NT2/D1 (cell line): ENCODE data around the gene FTO.

Experiments
- DNase-seq: peaks from one replicate; pipeline ENCODE4 v3.0.0-alpha.2; 2011; ENCODE audit warnings: low read depth, low spot score
- H3K27me3 ChIP-seq: 2 replicates; pipeline ENCODE4 v1.6.0; 2011; ENCODE audit warnings: mild to moderate bottlenecking; ENCODE audit not compliant: insufficient read length, insufficient read depth
- H3K36me3 ChIP-seq: 2 replicates; pipeline ENCODE4 v1.6.1; 2011; ENCODE audit warnings: mild to moderate bottlenecking, low read length, mixed read lengths; ENCODE audit not compliant: insufficient read depth, insufficient read length
- H3K4me1 ChIP-seq: 2 replicates; pipeline ENCODE4 v1.5.1; 2011; ENCODE audit not compliant: insufficient read depth, insufficient read length
- H3K4me3 ChIP-seq: 2 replicates; pipeline ENCODE4 v1.5.1; 2011; ENCODE audit warnings: low read depth; ENCODE audit not compliant: insufficient read length
- H3K9ac ChIP-seq: 2 replicates; pipeline ENCODE4 v1.6.0; 2011; ENCODE audit warnings: low read depth; ENCODE audit not compliant: insufficient read length
- H3K9me3 ChIP-seq: 2 replicates; pipeline ENCODE4 v1.5.1; 2011; ENCODE audit warnings: mild to moderate bottlenecking, low read length; ENCODE audit not compliant: insufficient read depth
- SUZ12 ChIP-seq: IDR thresholded peaks from 2 replicates; pipeline ENCODE4 v1.6.1; 2011; ENCODE audit not compliant: insufficient read length, insufficient read depth; ENCODE audit errors: extremely low read depth
- YY1 ChIP-seq: IDR thresholded peaks from 2 replicates; pipeline ENCODE4 v1.6.1; 2011; ENCODE audit not compliant: insufficient read length, insufficient read depth
- ZNF274 ChIP-seq: IDR thresholded peaks from 2 replicates; pipeline ENCODE4 v1.6.1; 2011; ENCODE audit warnings: mild to moderate bottlenecking, low read depth, low read length

FTO gene

DNA sequence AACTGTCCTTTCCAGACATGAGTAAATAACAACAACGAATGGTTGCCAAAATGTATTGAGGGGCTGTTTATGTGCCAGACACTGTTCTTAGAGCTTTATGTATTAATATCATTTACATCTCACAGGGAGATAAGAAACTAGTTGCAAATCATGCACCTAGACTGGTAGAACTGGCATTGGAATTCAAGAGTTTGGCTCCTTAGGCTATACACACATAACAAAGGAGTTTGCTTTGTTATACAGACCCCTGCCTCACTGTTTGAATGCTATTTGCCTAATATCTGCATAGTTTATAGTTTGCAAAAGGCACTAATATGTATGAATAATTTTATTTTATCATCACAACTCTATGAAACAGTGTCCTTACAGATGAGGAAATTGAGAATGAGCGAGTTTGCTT lies 100.0 kb downstream of the FTO start:
- no peak overlapping the region for H3K9ac ChIP-seq
- no peaks in the 10 kb centered on the region for H3K36me3 ChIP-seq
- no peak for DNase-seq
- no peak for TF ChIP-seq ZNF274
- no peak for TF ChIP-seq YY1
- TF ChIP-seq SUZ12 = no peak
- H3K4me3 ChIP-seq = no peak overlapping the region
- no peaks in the 10 kb centered on the region for H3K4me1 ChIP-seq
- no peaks in the 10 kb centered on the region for H3K9me3 ChIP-seq
- no peaks in the 10 kb centered on the region for H3K27me3 ChIP-seq

DNA sequence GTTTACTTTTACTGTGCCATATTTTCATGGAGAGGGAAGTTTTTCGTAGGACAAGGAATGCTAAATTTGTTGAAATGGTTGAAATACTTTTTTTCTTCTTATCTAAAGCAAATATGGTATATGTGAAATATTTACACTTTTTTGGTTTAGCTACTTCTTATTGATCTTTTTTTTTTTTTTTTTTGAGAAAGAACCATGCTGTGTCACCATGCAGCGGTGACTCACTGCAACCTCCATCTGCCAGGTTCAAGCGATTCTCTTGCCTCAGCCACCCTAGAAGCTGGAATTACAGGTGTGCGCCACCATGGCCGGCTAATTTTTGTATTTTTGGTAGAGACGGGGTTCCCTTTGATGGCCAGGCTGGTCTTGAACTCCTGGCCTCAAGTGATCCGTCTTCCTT lies 100.5 kb downstream of the FTO start:
- Histone ChIP-seq H3K9ac (no peak overlapping the region), H3K27me3 (no peaks in the 10 kb centered on the region), H3K4me1 (no peaks in the 10 kb centered on the region), H3K36me3 (no peaks in the 10 kb centered on the region), H3K4me3 (no peak overlapping the region), H3K9me3 (no peaks in the 10 kb centered on the region)
- TF ChIP-seq YY1 (no peak), SUZ12 (no peak), ZNF274 (no peak)
- no peak for DNase-seq

DNA sequence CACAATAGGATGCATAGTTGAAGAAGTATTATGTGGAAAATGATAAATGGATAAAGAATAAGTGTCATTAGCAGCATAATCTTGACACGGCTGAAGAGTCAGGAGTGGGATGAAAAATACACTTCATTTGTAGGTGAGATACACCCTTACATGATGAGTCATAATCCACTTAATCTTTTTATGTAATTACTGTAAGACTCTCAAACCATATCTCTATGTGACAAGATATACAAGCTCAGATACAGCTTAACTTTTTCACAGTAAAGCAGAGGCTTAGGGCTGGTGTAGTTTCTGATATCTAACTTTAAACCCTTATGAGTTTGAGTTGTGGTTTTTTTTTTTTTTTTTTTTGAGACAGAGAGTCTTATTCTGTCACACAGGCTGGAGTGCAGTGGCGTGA lies 101.2 kb downstream of the FTO start:
- no peak overlapping the region for H3K9ac ChIP-seq
- no peaks in the 10 kb centered on the region for H3K4me1 ChIP-seq
- TF ChIP-seq YY1 (no peak), ZNF274 (no peak), SUZ12 (no peak)
- DNase-seq = no peak
- H3K9me3 ChIP-seq = no peaks in the 10 kb centered on the region
- H3K36me3 ChIP-seq = no peaks in the 10 kb centered on the region
- no peaks in the 10 kb centered on the region for H3K27me3 ChIP-seq
- H3K4me3 ChIP-seq = no peak overlapping the region

DNA sequence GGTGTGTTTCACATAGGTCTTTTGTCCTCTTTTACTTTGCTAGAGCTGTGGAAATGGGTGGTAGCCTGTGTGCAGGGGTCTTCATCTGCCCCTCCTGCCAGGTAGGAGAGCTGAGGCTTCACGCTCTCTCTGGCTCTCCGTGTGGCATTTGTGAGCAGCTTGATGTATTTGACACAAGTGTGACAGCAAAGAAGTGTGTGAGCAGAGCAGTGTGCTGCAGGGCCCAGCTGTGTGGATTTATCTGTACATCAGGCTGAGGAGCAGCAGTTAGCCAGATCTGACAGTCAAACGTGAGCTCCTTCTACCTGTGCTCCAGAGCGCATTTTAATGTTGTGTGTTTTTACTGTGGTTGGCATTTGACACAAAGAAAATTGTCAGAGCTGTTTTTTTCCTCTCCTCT lies 101.8 kb downstream of the FTO start:
- Histone ChIP-seq H3K4me1 (no peaks in the 10 kb centered on the region), H3K4me3 (no peak overlapping the region), H3K9me3 (no peaks in the 10 kb centered on the region), H3K9ac (no peak overlapping the region), H3K36me3 (peaks cover 1% of the 10 kb centered on the region), H3K27me3 (no peaks in the 10 kb centered on the region)
- no peak for TF ChIP-seq YY1
- no peak for TF ChIP-seq ZNF274
- TF ChIP-seq SUZ12 = no peak
- no peak for DNase-seq

DNA sequence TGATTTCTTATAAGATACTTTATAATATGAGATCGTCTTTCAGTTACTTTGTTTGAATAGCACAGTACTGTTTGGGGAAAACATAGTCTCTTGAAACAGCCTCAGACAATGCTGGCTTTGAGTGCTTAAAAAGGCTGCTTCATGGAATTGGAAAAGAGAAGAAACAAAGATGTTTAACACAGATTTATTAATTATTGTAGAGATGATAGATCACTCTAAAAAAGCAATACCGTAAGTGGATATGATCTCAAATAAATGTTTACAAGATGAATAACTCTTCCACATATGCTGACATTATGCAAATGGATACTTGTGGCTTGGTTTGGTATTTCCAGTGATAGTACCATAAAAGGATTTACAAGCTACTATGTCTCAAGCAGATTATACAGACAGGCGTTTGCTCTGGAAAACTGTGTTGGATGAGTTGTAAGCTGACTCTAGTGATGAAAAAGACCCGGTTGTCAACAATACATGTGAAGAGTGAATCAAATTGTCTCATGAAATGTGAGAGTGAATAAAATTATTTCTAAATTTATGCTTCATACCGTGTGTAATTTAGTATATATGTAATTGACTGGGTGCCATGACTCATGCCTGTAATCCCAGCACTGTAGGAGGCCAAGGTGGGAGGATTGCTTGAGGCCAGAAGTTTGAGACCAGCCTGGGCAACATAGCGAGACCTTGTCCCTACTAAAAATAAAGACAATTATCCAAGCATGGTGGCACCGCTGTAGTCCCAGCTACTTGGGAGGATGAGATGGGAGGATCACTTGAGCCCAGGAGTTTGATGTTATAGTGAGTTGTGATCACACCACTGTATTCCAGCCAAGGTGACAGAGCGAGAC lies 105.4 kb downstream of the FTO start:
- no peak for DNase-seq
- no peaks in the 10 kb centered on the region for H3K9me3 ChIP-seq
- H3K36me3 ChIP-seq = peaks cover 9% of the 10 kb centered on the region
- no peak overlapping the region for H3K9ac ChIP-seq
- TF ChIP-seq ZNF274 = no peak
- TF ChIP-seq YY1 = no peak
- TF ChIP-seq SUZ12 = no peak
- no peaks in the 10 kb centered on the region for H3K4me1 ChIP-seq
- H3K27me3 ChIP-seq = no peaks in the 10 kb centered on the region
- no peak overlapping the region for H3K4me3 ChIP-seq

DNA sequence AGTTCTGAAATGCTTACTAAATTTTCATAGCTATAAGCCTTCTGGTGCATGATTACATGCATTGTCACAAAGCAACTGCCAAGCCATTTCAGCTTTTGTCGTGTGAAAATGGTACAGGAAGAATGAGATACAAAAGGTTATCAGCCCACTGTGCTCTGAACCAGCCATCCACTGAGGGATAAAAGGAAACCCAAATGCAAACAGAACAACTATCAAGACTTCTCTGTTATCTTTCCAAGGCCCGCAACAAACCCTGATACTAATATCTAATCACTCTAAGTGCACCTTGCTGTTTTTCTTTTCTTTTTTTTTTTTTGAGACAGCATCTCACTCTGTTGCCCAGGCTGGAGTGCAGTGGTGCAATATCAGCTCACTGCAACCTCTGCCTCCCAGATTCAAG lies 109.0 kb downstream of the FTO start:
- Histone ChIP-seq H3K4me1 (no peaks in the 10 kb centered on the region), H3K36me3 (peaks cover 9% of the 10 kb centered on the region), H3K9ac (no peak overlapping the region), H3K27me3 (no peaks in the 10 kb centered on the region), H3K4me3 (no peak overlapping the region), H3K9me3 (no peaks in the 10 kb centered on the region)
- no peak for TF ChIP-seq ZNF274
- TF ChIP-seq YY1 = no peak
- no peak for TF ChIP-seq SUZ12
- DNase-seq = no peak

DNA sequence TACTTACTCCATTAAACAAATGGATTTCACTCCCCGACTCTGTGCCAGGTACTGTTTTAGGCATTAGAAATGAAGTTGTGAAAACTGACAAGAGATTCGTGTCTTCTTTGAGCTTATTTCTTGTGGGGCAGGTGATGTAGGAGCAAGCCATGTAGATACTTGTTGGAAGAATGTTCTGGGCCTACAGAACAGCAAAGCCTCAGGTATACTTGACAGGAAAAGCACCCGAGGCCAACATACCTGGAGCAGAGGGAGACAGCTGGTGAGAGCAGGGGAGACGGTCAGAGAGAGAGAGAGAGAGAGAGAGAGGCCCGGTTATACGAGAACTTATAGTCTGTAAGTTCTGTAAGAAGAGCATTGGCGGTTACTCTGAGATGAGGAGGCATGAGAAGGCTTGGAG lies 110.8 kb downstream of the FTO start:
- Histone ChIP-seq H3K9ac (no peak overlapping the region), H3K27me3 (no peaks in the 10 kb centered on the region), H3K36me3 (peaks cover 9% of the 10 kb centered on the region), H3K4me1 (no peaks in the 10 kb centered on the region), H3K4me3 (no peak overlapping the region), H3K9me3 (no peaks in the 10 kb centered on the region)
- no peak for DNase-seq
- TF ChIP-seq ZNF274 = no peak
- TF ChIP-seq YY1 = no peak
- TF ChIP-seq SUZ12 = no peak
